WTC11 (cell line): ENCODE measurements around the gene ITPKA. TPM values are rescaled to one million over a fixed set of nuclear protein-coding genes. Genes with fewer than 3 reads are reported as not detected.
A peak's percentile ranks its signal among the peaks of the same experiment; 100 is the strongest.

Experiments
- ATAC-seq: fragments of 200-7000 bp; cut with Tn5 transposase; 2 replicates; pipeline ENCODE4 v1.10.0; 2021; ENCODE audit warnings: mild to moderate bottlenecking, moderate library complexity
- CTCF ChIA-PET: fragments of 300-600 bp; sonication (Branson Sonifier 250); formaldehyde crosslinking; loops from one replicate; lab custom pipeline; 2021; ENCODE audit warnings: antibody characterized with exemption; lab: Charles Lee
- POLR2A ChIA-PET: fragments of 350-600 bp; sonication (Branson Sonifier 250); formaldehyde crosslinking; loops from one replicate; lab custom pipeline; 2021; ENCODE audit warnings: antibody characterized with exemption; lab: Charles Lee
- DNase-seq: peaks from one replicate; pipeline ENCODE4 v3.0.0; 2021; ENCODE audit warnings: low spot score
- H3K27ac Mint-ChIP-seq: 2 replicates; pipeline ENCODE4 v1.8.0; 2021; ENCODE audit warnings: mixed read lengths
- H3K27me3 Mint-ChIP-seq: 2 replicates; pipeline ENCODE4 v1.8.0; 2021; ENCODE audit warnings: low read depth, mild to moderate bottlenecking, moderate library complexity, mixed read lengths
- H3K36me3 Mint-ChIP-seq: 2 replicates; pipeline ENCODE4 v1.8.0; 2021; ENCODE audit warnings: mixed read lengths
- H3K4me1 Mint-ChIP-seq: 2 replicates; pipeline ENCODE4 v1.8.0; 2022; ENCODE audit warnings: mixed read lengths
- H3K4me3 Mint-ChIP-seq: 2 replicates; pipeline ENCODE4 v1.8.0; 2021; ENCODE audit warnings: mild to moderate bottlenecking, moderate library complexity, mixed read lengths
- H3K9me3 Mint-ChIP-seq: 2 replicates; pipeline ENCODE4 v1.8.0; 2021; ENCODE audit warnings: mixed read lengths
- FOXP1 ChIP-seq: sonication (generic); formaldehyde crosslinking; IDR thresholded peaks from 2 replicates; pipeline ENCODE4 v1.8.0; 2022; ENCODE audit warnings: missing genetic modification reagents, mild to moderate bottlenecking, moderate library complexity, borderline replicate concordance
- JUN ChIP-seq: sonication (generic); formaldehyde crosslinking; IDR thresholded peaks from 2 replicates; pipeline ENCODE4 v1.8.0; 2023; ENCODE audit warnings: mild to moderate bottlenecking, missing genetic modification reagents
- PRRX2 ChIP-seq: fragments of 250-450 bp; sonication (Bioruptor Pico); IDR thresholded peaks from 2 replicates; pipeline ENCODE4 v1.8.0; 2021; ENCODE audit warnings: mild to moderate bottlenecking
- SOX15 ChIP-seq: fragments of 250-450 bp; sonication (Bioruptor Pico); IDR thresholded peaks from 2 replicates; pipeline ENCODE4 v1.9.0; 2021; ENCODE audit warnings: mild to moderate bottlenecking
- ZNF416 ChIP-seq: fragments of 250-450 bp; sonication (Bioruptor Pico); IDR thresholded peaks from 2 replicates; pipeline ENCODE4 v1.9.0; 2021; ENCODE audit warnings: mild to moderate bottlenecking, inconsistent platforms
- total RNA-seq: library from RNA; stranded (reverse); gene quantifications from 3 replicates; pipeline ENCODE4 v1.2.3, GENCODE V29; 2021
- TF ChIP-seq, protein P1 (sequence below): sonication (generic); formaldehyde crosslinking; IDR thresholded peaks from 2 replicates; pipeline ENCODE4 v1.8.1; 2023; ENCODE audit warnings: mild to moderate bottlenecking, missing genetic modification reagents
- TF ChIP-seq, protein P2 (sequence below): sonication (generic); formaldehyde crosslinking; IDR thresholded peaks from 2 replicates; pipeline ENCODE4 v1.8.1; 2023; ENCODE audit warnings: mild to moderate bottlenecking, missing genetic modification reagents
- TF ChIP-seq, protein P3 (sequence below): sonication (generic); formaldehyde crosslinking; IDR thresholded peaks from 2 replicates; pipeline ENCODE4 v1.8.0; 2022; ENCODE audit warnings: mild to moderate bottlenecking, missing genetic modification reagents
- TF ChIP-seq, protein P4 (sequence below): sonication (generic); formaldehyde crosslinking; IDR thresholded peaks from 2 replicates; pipeline ENCODE4 v1.8.1; 2023; ENCODE audit warnings: mild to moderate bottlenecking, moderate library complexity, missing genetic modification reagents
- TF ChIP-seq, protein P5 (sequence below): fragments of 250-450 bp; sonication (Bioruptor Pico); conservative IDR thresholded peaks from 2 replicates; pipeline ENCODE4 v1.9.0; 2021; ENCODE audit warnings: mild to moderate bottlenecking
- TF ChIP-seq, protein P6 (sequence below): sonication (generic); formaldehyde crosslinking; conservative IDR thresholded peaks from 2 replicates; pipeline ENCODE4 v1.8.1; 2022; ENCODE audit warnings: mild to moderate bottlenecking, missing genetic modification reagents
- TF ChIP-seq, protein P7 (sequence below): sonication (generic); formaldehyde crosslinking; IDR thresholded peaks from 2 replicates; pipeline ENCODE4 v1.8.0; 2023; ENCODE audit warnings: mild to moderate bottlenecking, missing genetic modification reagents
- TF ChIP-seq, protein P8 (sequence below): sonication (generic); formaldehyde crosslinking; IDR thresholded peaks from 2 replicates; pipeline ENCODE4 v1.8.1; 2022; ENCODE audit warnings: low read depth, missing genetic modification reagents, borderline replicate concordance
- TF ChIP-seq, protein P9 (sequence below): sonication (generic); formaldehyde crosslinking; IDR thresholded peaks from 2 replicates; pipeline ENCODE4 v1.8.0; 2022; ENCODE audit warnings: mild to moderate bottlenecking, missing genetic modification reagents

The ITPKA gene
- total RNA-seq, 1 experiment from 2014 or later = 1.2 TPM

DNA sequence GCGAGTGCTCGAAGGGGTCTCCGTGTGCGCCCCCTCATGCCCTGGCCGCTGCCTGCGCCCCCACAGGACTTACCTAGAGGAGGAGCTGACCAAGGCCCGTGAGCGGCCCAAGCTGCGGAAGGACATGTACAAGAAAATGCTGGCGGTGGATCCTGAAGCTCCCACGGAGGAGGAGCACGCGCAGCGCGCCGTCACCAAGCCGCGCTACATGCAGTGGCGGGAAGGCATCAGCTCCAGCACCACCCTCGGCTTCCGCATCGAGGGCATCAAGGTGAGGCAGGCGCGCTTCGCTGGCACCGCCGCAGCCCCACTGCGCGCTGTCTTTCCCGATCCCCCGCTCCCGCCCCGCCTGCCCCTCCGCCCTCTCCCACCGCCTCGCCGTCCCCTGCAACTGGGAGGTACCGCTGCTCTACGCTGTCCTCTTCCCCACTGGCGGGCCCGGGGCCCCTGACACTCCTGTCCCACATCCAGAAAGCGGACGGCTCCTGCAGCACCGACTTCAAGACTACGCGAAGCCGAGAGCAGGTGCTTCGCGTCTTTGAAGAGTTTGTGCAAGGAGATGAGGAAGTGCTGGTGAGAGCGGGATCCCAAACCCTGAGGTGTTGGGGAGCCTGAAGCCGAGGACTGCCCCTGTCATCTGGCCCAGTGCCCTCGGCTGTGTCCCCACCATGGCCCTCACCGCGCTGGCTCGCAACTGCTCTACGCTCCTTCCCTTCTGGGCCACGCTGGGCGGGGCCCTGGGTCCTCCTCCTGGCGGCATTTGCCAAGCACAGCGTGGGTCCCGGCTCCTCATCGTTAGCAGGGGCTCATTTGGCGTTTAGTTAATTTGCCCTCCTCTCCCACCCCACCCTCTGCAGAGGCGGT, 8.5 kb downstream of the ITPKA start:
- Mint-ChIP-seq H3K36me3 (no peaks in the 10 kb centered on the region), H3K9me3 (no peaks in the 10 kb centered on the region), H3K27me3 (peaks cover 100% of the 10 kb centered on the region), H3K4me1 (peaks cover 13% of the 10 kb centered on the region), H3K4me3 (peak overlapping the region; percentile 61), H3K27ac (no peak overlapping the region)
- ChIA-PET CTCF (interaction anchor here (1.2 to 1.8 kb wide), 5 partner anchors 9 to 56 kb away, joined by 3 to 11 read pairs (median 6); partner anchors contain the start of genes ITPKA and LTK), POLR2A (interaction anchor here (1.3 kb wide), 1 partner anchor 66 kb away, joined by 5 read pairs; no protein-coding TSS in a partner anchor)
- ATAC-seq = peak; percentile 47
- TF ChIP-seq, protein P1, sequence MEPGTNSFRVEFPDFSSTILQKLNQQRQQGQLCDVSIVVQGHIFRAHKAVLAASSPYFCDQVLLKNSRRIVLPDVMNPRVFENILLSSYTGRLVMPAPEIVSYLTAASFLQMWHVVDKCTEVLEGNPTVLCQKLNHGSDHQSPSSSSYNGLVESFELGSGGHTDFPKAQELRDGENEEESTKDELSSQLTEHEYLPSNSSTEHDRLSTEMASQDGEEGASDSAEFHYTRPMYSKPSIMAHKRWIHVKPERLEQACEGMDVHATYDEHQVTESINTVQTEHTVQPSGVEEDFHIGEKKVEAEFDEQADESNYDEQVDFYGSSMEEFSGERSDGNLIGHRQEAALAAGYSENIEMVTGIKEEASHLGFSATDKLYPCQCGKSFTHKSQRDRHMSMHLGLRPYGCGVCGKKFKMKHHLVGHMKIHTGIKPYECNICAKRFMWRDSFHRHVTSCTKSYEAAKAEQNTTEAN (CRISPR knock-in tag) = no peak
- TF ChIP-seq, protein P2, sequence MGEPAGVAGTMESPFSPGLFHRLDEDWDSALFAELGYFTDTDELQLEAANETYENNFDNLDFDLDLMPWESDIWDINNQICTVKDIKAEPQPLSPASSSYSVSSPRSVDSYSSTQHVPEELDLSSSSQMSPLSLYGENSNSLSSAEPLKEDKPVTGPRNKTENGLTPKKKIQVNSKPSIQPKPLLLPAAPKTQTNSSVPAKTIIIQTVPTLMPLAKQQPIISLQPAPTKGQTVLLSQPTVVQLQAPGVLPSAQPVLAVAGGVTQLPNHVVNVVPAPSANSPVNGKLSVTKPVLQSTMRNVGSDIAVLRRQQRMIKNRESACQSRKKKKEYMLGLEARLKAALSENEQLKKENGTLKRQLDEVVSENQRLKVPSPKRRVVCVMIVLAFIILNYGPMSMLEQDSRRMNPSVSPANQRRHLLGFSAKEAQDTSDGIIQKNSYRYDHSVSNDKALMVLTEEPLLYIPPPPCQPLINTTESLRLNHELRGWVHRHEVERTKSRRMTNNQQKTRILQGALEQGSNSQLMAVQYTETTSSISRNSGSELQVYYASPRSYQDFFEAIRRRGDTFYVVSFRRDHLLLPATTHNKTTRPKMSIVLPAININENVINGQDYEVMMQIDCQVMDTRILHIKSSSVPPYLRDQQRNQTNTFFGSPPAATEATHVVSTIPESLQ = no peak
- TF ChIP-seq, protein P3, sequence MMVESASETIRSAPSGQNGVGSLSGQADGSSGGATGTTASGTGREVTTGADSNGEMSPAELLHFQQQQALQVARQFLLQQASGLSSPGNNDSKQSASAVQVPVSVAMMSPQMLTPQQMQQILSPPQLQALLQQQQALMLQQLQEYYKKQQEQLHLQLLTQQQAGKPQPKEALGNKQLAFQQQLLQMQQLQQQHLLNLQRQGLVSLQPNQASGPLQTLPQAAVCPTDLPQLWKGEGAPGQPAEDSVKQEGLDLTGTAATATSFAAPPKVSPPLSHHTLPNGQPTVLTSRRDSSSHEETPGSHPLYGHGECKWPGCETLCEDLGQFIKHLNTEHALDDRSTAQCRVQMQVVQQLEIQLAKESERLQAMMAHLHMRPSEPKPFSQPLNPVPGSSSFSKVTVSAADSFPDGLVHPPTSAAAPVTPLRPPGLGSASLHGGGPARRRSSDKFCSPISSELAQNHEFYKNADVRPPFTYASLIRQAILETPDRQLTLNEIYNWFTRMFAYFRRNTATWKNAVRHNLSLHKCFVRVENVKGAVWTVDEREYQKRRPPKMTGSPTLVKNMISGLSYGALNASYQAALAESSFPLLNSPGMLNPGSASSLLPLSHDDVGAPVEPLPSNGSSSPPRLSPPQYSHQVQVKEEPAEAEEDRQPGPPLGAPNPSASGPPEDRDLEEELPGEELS = 0 out of 2 replicates have a peak, but pooled peaks have one; percentile 4
- TF ChIP-seq, protein P4, sequence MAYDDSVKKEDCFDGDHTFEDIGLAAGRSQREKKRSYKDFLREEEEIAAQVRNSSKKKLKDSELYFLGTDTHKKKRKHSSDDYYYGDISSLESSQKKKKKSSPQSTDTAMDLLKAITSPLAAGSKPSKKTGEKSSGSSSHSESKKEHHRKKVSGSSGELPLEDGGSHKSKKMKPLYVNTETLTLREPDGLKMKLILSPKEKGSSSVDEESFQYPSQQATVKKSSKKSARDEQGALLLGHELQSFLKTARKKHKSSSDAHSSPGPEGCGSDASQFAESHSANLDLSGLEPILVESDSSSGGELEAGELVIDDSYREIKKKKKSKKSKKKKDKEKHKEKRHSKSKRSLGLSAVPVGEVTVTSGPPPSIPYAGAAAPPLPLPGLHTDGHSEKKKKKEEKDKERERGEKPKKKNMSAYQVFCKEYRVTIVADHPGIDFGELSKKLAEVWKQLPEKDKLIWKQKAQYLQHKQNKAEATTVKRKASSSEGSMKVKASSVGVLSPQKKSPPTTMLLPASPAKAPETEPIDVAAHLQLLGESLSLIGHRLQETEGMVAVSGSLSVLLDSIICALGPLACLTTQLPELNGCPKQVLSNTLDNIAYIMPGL (CRISPR knock-in tag) = no peak
- TF ChIP-seq FOXP1 (0 out of 2 replicates have a peak, but pooled peaks have one; percentile 21), ZNF416 (0 out of 2 replicates have a peak, but pooled peaks have one; percentile 7)
- TF ChIP-seq, protein P5, sequence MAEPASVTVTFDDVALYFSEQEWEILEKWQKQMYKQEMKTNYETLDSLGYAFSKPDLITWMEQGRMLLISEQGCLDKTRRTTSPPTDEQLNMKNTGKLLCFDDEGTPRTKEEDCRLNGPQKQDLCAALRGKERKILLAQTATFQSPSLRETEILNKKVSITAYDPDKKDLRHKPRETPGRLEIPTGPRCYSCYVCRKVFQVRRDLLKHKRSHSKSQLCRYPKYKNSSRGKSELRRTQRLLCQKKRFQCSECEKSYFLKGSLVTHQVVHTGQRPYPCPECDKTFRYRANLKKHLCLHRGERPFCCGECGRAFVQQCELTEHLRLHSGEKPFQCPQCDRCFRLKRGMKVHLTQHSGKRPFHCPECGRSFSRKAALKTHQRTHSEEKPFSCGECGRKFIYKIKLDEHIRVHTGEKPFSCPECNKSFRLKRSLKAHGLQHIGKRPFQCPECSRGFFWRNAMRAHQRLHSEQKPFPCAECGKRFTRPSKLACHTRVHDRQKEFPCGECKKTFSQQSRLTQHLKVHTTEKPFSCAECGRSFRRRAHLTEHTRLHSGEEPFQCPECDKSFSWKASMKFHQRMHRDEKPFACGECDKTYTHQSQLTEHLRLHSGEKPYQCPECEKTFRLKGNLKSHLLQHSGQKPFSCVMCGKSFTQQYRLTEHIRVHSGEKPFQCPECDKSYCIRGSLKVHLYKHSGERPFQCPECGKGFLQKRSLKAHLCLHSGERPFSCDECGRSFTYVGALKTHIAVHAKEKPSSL (CRISPR knock-in tag) = no peak
- no peak for DNase-seq

DNA sequence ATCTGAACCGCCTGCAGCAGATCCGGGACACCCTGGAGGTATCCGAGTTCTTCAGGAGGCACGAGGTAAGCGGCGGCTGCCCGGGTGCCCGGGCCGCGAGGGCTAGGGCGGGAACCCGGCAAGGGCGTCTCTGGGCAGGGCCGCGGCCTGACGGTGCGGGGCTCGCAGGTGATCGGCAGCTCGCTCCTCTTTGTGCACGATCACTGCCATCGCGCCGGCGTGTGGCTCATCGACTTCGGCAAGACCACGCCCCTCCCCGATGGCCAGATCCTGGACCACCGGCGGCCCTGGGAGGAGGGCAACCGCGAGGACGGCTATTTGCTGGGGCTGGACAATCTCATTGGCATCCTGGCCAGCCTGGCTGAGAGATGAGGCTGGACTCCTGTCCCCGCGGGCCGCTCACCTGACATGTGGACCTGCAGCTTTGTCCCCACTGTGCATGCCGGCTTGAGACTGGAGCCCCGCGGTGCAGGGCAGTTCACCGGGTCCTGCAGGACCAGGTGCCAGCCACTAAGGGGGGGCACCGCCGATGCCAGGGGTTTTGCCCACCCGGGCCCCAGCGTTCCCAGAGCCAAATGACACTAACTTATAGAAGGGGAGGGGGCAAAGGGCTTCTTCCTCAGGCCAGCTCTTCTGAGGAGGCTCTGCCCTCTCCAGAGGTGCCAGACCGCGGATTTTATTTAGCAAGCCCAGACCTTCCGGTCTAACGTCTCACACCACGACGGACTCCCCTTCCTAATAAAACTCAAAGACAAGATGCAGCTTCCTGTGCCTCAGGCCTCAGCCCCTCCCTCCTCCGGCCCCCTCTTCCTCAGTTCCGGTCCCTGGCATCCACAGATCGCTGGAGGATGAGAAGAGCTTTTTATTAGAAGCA, 9.4 kb downstream of the ITPKA start:
- H3K9me3 Mint-ChIP-seq = no peaks in the 10 kb centered on the region
- POLR2A ChIA-PET = no interaction called here
- CTCF ChIA-PET = interaction anchor here (1.6 kb wide), 1 partner anchor 10 kb away, joined by 11 read pairs; the partner anchor contains the start of gene ITPKA
- H3K4me3 Mint-ChIP-seq = peak overlapping the region; percentile 61
- H3K27me3 Mint-ChIP-seq = peaks cover 100% of the 10 kb centered on the region
- H3K36me3 Mint-ChIP-seq = no peaks in the 10 kb centered on the region
- H3K27ac Mint-ChIP-seq = no peak overlapping the region
- peaks cover 13% of the 10 kb centered on the region for H3K4me1 Mint-ChIP-seq
- ATAC-seq (peak; percentile 55), DNase-seq (peak; percentile 66)
- TF ChIP-seq, protein P6, sequence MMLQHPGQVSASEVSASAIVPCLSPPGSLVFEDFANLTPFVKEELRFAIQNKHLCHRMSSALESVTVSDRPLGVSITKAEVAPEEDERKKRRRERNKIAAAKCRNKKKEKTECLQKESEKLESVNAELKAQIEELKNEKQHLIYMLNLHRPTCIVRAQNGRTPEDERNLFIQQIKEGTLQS (CRISPR knock-in tag) = no peak
- no peak for TF ChIP-seq PRRX2 (CRISPR knock-in tag)
- no peak for TF ChIP-seq JUN (CRISPR knock-in tag)
- TF ChIP-seq, protein P7, sequence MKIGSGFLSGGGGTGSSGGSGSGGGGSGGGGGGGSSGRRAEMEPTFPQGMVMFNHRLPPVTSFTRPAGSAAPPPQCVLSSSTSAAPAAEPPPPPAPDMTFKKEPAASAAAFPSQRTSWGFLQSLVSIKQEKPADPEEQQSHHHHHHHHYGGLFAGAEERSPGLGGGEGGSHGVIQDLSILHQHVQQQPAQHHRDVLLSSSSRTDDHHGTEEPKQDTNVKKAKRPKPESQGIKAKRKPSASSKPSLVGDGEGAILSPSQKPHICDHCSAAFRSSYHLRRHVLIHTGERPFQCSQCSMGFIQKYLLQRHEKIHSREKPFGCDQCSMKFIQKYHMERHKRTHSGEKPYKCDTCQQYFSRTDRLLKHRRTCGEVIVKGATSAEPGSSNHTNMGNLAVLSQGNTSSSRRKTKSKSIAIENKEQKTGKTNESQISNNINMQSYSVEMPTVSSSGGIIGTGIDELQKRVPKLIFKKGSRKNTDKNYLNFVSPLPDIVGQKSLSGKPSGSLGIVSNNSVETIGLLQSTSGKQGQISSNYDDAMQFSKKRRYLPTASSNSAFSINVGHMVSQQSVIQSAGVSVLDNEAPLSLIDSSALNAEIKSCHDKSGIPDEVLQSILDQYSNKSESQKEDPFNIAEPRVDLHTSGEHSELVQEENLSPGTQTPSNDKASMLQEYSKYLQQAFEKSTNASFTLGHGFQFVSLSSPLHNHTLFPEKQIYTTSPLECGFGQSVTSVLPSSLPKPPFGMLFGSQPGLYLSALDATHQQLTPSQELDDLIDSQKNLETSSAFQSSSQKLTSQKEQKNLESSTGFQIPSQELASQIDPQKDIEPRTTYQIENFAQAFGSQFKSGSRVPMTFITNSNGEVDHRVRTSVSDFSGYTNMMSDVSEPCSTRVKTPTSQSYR (CRISPR knock-in tag) = 0 out of 2 replicates have a peak, but pooled peaks have one; percentile 72
- TF ChIP-seq, protein P8, sequence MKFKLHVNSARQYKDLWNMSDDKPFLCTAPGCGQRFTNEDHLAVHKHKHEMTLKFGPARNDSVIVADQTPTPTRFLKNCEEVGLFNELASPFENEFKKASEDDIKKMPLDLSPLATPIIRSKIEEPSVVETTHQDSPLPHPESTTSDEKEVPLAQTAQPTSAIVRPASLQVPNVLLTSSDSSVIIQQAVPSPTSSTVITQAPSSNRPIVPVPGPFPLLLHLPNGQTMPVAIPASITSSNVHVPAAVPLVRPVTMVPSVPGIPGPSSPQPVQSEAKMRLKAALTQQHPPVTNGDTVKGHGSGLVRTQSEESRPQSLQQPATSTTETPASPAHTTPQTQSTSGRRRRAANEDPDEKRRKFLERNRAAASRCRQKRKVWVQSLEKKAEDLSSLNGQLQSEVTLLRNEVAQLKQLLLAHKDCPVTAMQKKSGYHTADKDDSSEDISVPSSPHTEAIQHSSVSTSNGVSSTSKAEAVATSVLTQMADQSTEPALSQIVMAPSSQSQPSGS (CRISPR knock-in tag) = no peak
- TF ChIP-seq SOX15 (CRISPR knock-in tag) = no peak
- TF ChIP-seq, protein P9, sequence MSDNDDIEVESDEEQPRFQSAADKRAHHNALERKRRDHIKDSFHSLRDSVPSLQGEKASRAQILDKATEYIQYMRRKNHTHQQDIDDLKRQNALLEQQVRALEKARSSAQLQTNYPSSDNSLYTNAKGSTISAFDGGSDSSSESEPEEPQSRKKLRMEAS (CRISPR knock-in tag) = peak; percentile 35; the same call in 1 of the 2 replicates
- TF ChIP-seq ZNF416 = no peak
